GM18511 (cell line): Measurements from ENCODE around the gene MAPKAPK3.

Source experiments
- ATAC-seq: cut with Tn5 transposase; IDR thresholded peaks from one replicate; pipeline ENCODE4 v1.9.1; 2021; ENCODE audit warnings: mild to moderate bottlenecking, moderate library complexity; ENCODE audit not compliant: unreplicated experiment

Gene MAPKAPK3

GRCh38 chr3:50587373-50587772 is 29.6 kb upstream of the MAPKAPK3 start:
- no peak for ATAC-seq

- ATAC-seq, result peak; percentile 53
Measured at GRCh38 chr3:50587806-50588758, 28.9 kb upstream of the MAPKAPK3 start.

GRCh38 chr3:50588759-50589433 is 28.1 kb upstream of the MAPKAPK3 start:
- ATAC-seq, result no peak

GRCh38 chr3:50591196-50591741 is 25.7 kb upstream of the MAPKAPK3 start:
- ATAC-seq, result peak; percentile 2

GRCh38 chr3:50592568-50592967 is 24.4 kb upstream of the MAPKAPK3 start:
- ATAC-seq, result no peak

GRCh38 chr3:50594253-50594785 is 22.6 kb upstream of the MAPKAPK3 start:
- ATAC-seq, result no peak

GRCh38 chr3:50599115-50599715 is 17.7 kb upstream of the MAPKAPK3 start:
- ATAC-seq, result no peak

- ATAC-seq, result no peak
Measured at GRCh38 chr3:50599716-50600118, 17.2 kb upstream of the MAPKAPK3 start.

- ATAC-seq, result no peak
Measured at GRCh38 chr3:50600141-50600753, 16.7 kb upstream of the MAPKAPK3 start.

- peak; percentile 84 for ATAC-seq
Measured at GRCh38 chr3:50600841-50601591, 15.9 kb upstream of the MAPKAPK3 start.

- ATAC-seq, result no peak
Measured at GRCh38 chr3:50602595-50603191, 14.3 kb upstream of the MAPKAPK3 start.

GRCh38 chr3:50603261-50604109 is 13.5 kb upstream of the MAPKAPK3 start:
- ATAC-seq, result no peak

- no peak for ATAC-seq
Measured at GRCh38 chr3:50604110-50604621, 12.8 kb upstream of the MAPKAPK3 start.

- no peak for ATAC-seq
Measured at GRCh38 chr3:50604628-50605588, 12.0 kb upstream of the MAPKAPK3 start.

GRCh38 chr3:50605901-50606326 is 11.0 kb upstream of the MAPKAPK3 start:
- ATAC-seq, result no peak

- ATAC-seq, result no peak
Measured at GRCh38 chr3:50606596-50606995, 10.4 kb upstream of the MAPKAPK3 start.
